A673 (cell line): ENCODE data around the gene SNED1. TPM values are rescaled to one million over a fixed set of nuclear protein-coding genes. Genes with fewer than 3 reads are reported as not detected.

ENCODE experiments used
- BruUV-seq: library from RNA; stranded (reverse); fragments of 400-500 nt; replicated peaks from 2 replicates; lab custom pipeline; 2021; lab: Mats Ljungman, UMichigan
- CTCF ChIA-PET: fragments of 300-600 bp; sonication (Branson Sonifier 250); formaldehyde crosslinking; loops from one replicate; lab custom pipeline; 2022; ENCODE audit warnings: antibody characterized with exemption; lab: Charles Lee
- POLR2A ChIA-PET: fragments of 300-600 bp; sonication (Branson Sonifier 250); formaldehyde crosslinking; loops from one replicate; lab custom pipeline; 2022; ENCODE audit warnings: antibody characterized with exemption; ENCODE audit not compliant: low non-redundant PET; lab: Charles Lee
- DNase-seq: peaks from one replicate; pipeline ENCODE4 v3.0.0-alpha.2; 2015; ENCODE audit warnings: low spot score
- H3K27ac ChIP-seq: fragments of 200-600 bp; sonication (generic); 2 replicates; pipeline ENCODE4 v1.5.1; 2016; ENCODE audit warnings: mixed run types, low read depth, mild to moderate bottlenecking, mixed read lengths, antibody characterized with exemption, low read length; ENCODE audit not compliant: poor library complexity, severe bottlenecking
- H3K27me3 ChIP-seq: fragments of 200-600 bp; sonication (generic); replicated peaks from 2 replicates; pipeline ENCODE4 v1.6.1; 2017; ENCODE audit warnings: mixed run types, low read depth, mild to moderate bottlenecking, mixed read lengths, antibody characterized with exemption, low read length; ENCODE audit not compliant: insufficient read depth, poor library complexity
- H3K36me3 ChIP-seq: fragments of 200-600 bp; sonication (generic); 2 replicates; pipeline ENCODE4 v1.6.1; 2016; ENCODE audit warnings: mixed run types, mild to moderate bottlenecking, mixed read lengths, antibody characterized with exemption, low read length; ENCODE audit not compliant: insufficient read depth, poor library complexity, severe bottlenecking
- H3K4me1 ChIP-seq: fragments of 200-600 bp; sonication (generic); 2 replicates; pipeline ENCODE4 v1.6.1; 2017; ENCODE audit warnings: mixed run types, mild to moderate bottlenecking, mixed read lengths, antibody characterized with exemption, low read length; ENCODE audit not compliant: insufficient read depth, poor library complexity, severe bottlenecking
- H3K4me3 ChIP-seq: fragments of 200-600 bp; sonication (generic); 2 replicates; pipeline ENCODE4 v1.5.1; 2016; ENCODE audit warnings: low read depth, mixed run types, mild to moderate bottlenecking, mixed read lengths, low read length; ENCODE audit not compliant: poor library complexity, severe bottlenecking
- H3K9me3 ChIP-seq: fragments of 200-600 bp; sonication (generic); 2 replicates; pipeline ENCODE4 v1.6.1; 2016; ENCODE audit warnings: mixed run types, low read depth, mild to moderate bottlenecking, mixed read lengths, antibody characterized with exemption, low read length; ENCODE audit not compliant: poor library complexity, severe bottlenecking
- CTCF ChIP-seq: fragments of 300-800, 200-600 bp; sonication (generic); conservative IDR thresholded peaks from 2 replicates; pipeline ENCODE4 v1.5.1; 2017; ENCODE audit warnings: low read depth, mild to moderate bottlenecking, antibody characterized with exemption, low read length, moderate library complexity, mixed read lengths
- EZH2 ChIP-seq: fragments of 200-600 bp; sonication (generic); IDR thresholded peaks from 2 replicates; pipeline ENCODE4 v1.6.1; 2017; ENCODE audit warnings: borderline replicate concordance, low read depth, mild to moderate bottlenecking, mixed read lengths, antibody characterized with exemption, low read length; ENCODE audit not compliant: poor library complexity, severe bottlenecking
- intact Hi-C: fragments of 100-400 bp; cut with micrococcal nuclease; formaldehyde crosslinking; loops from one replicate; pipeline ENCODE4 v1.10.0; 2022; ENCODE audit not compliant: unreplicated experiment
- total RNA-seq: library from RNA; stranded (reverse); gene quantifications from 2 replicates; pipeline ENCODE4 v1.2.3, GENCODE V29; 2021

SNED1 gene
- total RNA-seq, 1 experiment from 2014 or later = 3.0 TPM

GRCh38 chr2:241049739-241050623, 51.6 kb downstream of the SNED1 start:
- TF ChIP-seq EZH2 = no peak
- TF ChIP-seq CTCF = no peak
- no TSS peak for BruUV-seq
- Histone ChIP-seq H3K36me3 (no peaks in the 10 kb centered on the region), H3K4me3 (no peak overlapping the region), H3K9me3 (peaks cover 5% of the 10 kb centered on the region), H3K27ac (no peak overlapping the region), H3K27me3 (no peaks in the 10 kb centered on the region), H3K4me1 (no peaks in the 10 kb centered on the region)
- no peak for DNase-seq
- POLR2A ChIA-PET = no interaction called here
- CTCF ChIA-PET = no interaction called here
- intact Hi-C loops = no loop called here

- intact Hi-C loops = no loop called here
- TF ChIP-seq CTCF = no peak
- no peak for TF ChIP-seq EZH2
- ChIA-PET POLR2A (no interaction called here), CTCF (no interaction called here)
- Histone ChIP-seq H3K4me1 (no peaks in the 10 kb centered on the region), H3K27ac (no peak overlapping the region), H3K4me3 (no peak overlapping the region), H3K36me3 (no peaks in the 10 kb centered on the region), H3K9me3 (no peaks in the 10 kb centered on the region), H3K27me3 (no peaks in the 10 kb centered on the region)
- no TSS peak for BruUV-seq
- no peak for DNase-seq
Measured at GRCh38 chr2:241050624-241051577, 52.5 kb downstream of the SNED1 start.

GRCh38 chr2:241051578-241052487, 53.4 kb downstream of the SNED1 start:
- no peak for DNase-seq
- TF ChIP-seq EZH2 (no peak), CTCF (no peak)
- BruUV-seq = no TSS peak
- CTCF ChIA-PET = no interaction called here
- Histone ChIP-seq H3K4me3 (no peak overlapping the region), H3K27ac (no peak overlapping the region), H3K4me1 (no peaks in the 10 kb centered on the region), H3K36me3 (no peaks in the 10 kb centered on the region), H3K9me3 (no peaks in the 10 kb centered on the region), H3K27me3 (no peaks in the 10 kb centered on the region)
- POLR2A ChIA-PET = no interaction called here
- intact Hi-C loops = no loop called here
